Stomach (tissue), 4 donors: ENCODE results near the gene PELI2.

ENCODE experiments used
- CTCF ChIP-seq, 7 experiments: fragments of 450-650 bp in 4 of 7; fragments of 200-600 bp in 3 of 7; sonication (generic) in 3 of 7; IDR thresholded peaks; one replicate each; pipeline ENCODE4 v1.5.1; 2016 to 2019; ENCODE audit warnings: antibody characterized with exemption in 7 of 7, control low read depth in 2 of 7, mild to moderate bottlenecking in 1 of 7
- EP300 ChIP-seq: sonication (generic); formaldehyde crosslinking; IDR thresholded peaks from one replicate; pipeline ENCODE4 v1.6.1; 2017; ENCODE audit warnings: antibody characterized with exemption
- POLR2A ChIP-seq, 4 donors: fragments of 450-650 bp; IDR thresholded peaks; one replicate each; pipeline ENCODE4 v1.6.1; 2016; ENCODE audit warnings: antibody characterized with exemption in 4 of 4, control low read depth in 2 of 4, mild to moderate bottlenecking in 1 of 4, moderate library complexity in 1 of 4
- POLR2AphosphoS5 ChIP-seq, 3 donors: sonication (generic); formaldehyde crosslinking; IDR thresholded peaks; one replicate each; pipeline ENCODE4 v1.6.1; 2016; ENCODE audit warnings: antibody characterized with exemption in 3 of 3

- TF ChIP-seq POLR2AphosphoS5 (IDR thresholded peaks at IDR 0.05) (no peak), CTCF (IDR thresholded peaks at IDR 0.05) (no peak), EP300 (no peak), POLR2A (IDR thresholded peaks at IDR 0.05) (no peak)
These were observed 20.7 kb downstream of the PELI2 start for GRCh38 chr14:56138928-56139327.
